PC-3 (cell line): Measurements from ENCODE around the gene B3GNT5.

Source experiments
- EZH2 ChIP-seq: fragments of 300-600 bp; sonication (generic); IDR thresholded peaks from one replicate; pipeline ENCODE4 v1.6.1; 2017; ENCODE audit warnings: antibody characterized with exemption, mild to moderate bottlenecking, low read length; ENCODE audit not compliant: unreplicated experiment
- TF ChIP-seq, protein P1 (sequence below): fragments of 300-600 bp; sonication (generic); conservative IDR thresholded peaks from 2 replicates; pipeline ENCODE4 v1.5.1; 2017; ENCODE audit warnings: antibody characterized with exemption, low read depth, mild to moderate bottlenecking, low read length

- TF ChIP-seq, protein P1, sequence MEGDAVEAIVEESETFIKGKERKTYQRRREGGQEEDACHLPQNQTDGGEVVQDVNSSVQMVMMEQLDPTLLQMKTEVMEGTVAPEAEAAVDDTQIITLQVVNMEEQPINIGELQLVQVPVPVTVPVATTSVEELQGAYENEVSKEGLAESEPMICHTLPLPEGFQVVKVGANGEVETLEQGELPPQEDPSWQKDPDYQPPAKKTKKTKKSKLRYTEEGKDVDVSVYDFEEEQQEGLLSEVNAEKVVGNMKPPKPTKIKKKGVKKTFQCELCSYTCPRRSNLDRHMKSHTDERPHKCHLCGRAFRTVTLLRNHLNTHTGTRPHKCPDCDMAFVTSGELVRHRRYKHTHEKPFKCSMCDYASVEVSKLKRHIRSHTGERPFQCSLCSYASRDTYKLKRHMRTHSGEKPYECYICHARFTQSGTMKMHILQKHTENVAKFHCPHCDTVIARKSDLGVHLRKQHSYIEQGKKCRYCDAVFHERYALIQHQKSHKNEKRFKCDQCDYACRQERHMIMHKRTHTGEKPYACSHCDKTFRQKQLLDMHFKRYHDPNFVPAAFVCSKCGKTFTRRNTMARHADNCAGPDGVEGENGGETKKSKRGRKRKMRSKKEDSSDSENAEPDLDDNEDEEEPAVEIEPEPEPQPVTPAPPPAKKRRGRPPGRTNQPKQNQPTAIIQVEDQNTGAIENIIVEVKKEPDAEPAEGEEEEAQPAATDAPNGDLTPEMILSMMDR, result no peak
- TF ChIP-seq EZH2, result no peak
Measured at GRCh38 chr3:183275418-183275817, 22.4 kb downstream of the B3GNT5 start.
